Measurements from ENCODE around the gene CFAP57.
A peak's percentile ranks its signal among the peaks of the same experiment; 100 is the strongest.
"Not testable (repeated sequence)": the region's sequence is repeated elsewhere in the genome, so short reads cannot be mapped to it uniquely, and the experiment has no call there.

Gene CFAP57

GRCh38 chr1:43174873-43175272 lies 2.7 kb downstream of the CFAP57 start:
- DNase-seq, result no peak

- no peak for DNase-seq
Observed at GRCh38 chr1:43177691-43178090, 5.6 kb downstream of the CFAP57 start.

- DNase-seq, result no peak
Observed at GRCh38 chr1:43184388-43184787, 12.3 kb downstream of the CFAP57 start.

- DNase-seq, result no peak
Observed at GRCh38 chr1:43184995-43185394, 12.9 kb downstream of the CFAP57 start.

- DNase-seq, result no peak
Observed at GRCh38 chr1:43188106-43188505, 16.0 kb downstream of the CFAP57 start.

GRCh38 chr1:43194509-43194908 lies 22.4 kb downstream of the CFAP57 start:
- no peak for DNase-seq

- no peak for DNase-seq
Observed at GRCh38 chr1:43197343-43198127, 25.4 kb downstream of the CFAP57 start.

GRCh38 chr1:43199093-43199726 lies 27.1 kb downstream of the CFAP57 start:
- DNase-seq, result no peak

- no peak for DNase-seq
Observed at GRCh38 chr1:43203859-43204258, 31.7 kb downstream of the CFAP57 start.

- no peak for DNase-seq
Observed at GRCh38 chr1:43204394-43204793, 32.3 kb downstream of the CFAP57 start.

GRCh38 chr1:43205671-43206070 lies 33.5 kb downstream of the CFAP57 start:
- no peak for DNase-seq

- DNase-seq, result no peak
Observed at GRCh38 chr1:43206600-43207228, 34.6 kb downstream of the CFAP57 start.

- no peak for DNase-seq
Observed at GRCh38 chr1:43207229-43207853, 35.2 kb downstream of the CFAP57 start.

- not testable (repeated sequence) for DNase-seq
Observed at GRCh38 chr1:43208277-43208676, 36.1 kb downstream of the CFAP57 start.

GRCh38 chr1:43214501-43215444 lies 42.6 kb downstream of the CFAP57 start:
- DNase-seq, result no peak

GRCh38 chr1:43217747-43218146 lies 45.6 kb downstream of the CFAP57 start:
- DNase-seq, result no peak

GRCh38 chr1:43220905-43221778 lies 49.0 kb downstream of the CFAP57 start:
- no peak for DNase-seq

GRCh38 chr1:43221797-43222196 lies 49.7 kb downstream of the CFAP57 start:
- DNase-seq, result no peak

GRCh38 chr1:43222879-43223278 lies 50.7 kb downstream of the CFAP57 start:
- no peak for DNase-seq

- DNase-seq, result no peak
Observed at GRCh38 chr1:43225168-43225567, 53.0 kb downstream of the CFAP57 start.

- DNase-seq, result peak; percentile 84
Observed at GRCh38 chr1:43227143-43227764, 55.1 kb downstream of the CFAP57 start.

Data from activated naive CD4-positive, alpha-beta T cell treated with anti-CD3 and anti-CD28 coated beads, Interleukin-2, amount 50 U/mL, for 16 hours (primary cell).